CD4-positive, alpha-beta T cell treated with Interleukin-1 beta for 1 hour (primary cell): Measurements from ENCODE around the gene NME2.

ENCODE experiments used
- DNase-seq, 2 donors: peaks; one replicate each; pipeline ENCODE4 v3.0.0-alpha.2; 2020 to 2022

The NME2 gene

GRCh38 chr17:51214920-51215319 lies 48.7 kb downstream of the NME2 start:
- DNase-seq = no peak

- DNase-seq = no peak
Measured at GRCh38 chr17:51217946-51218345, 51.7 kb downstream of the NME2 start.

- no peak for DNase-seq
Measured at GRCh38 chr17:51221322-51221721, 55.1 kb downstream of the NME2 start.
